OCI-LY1 (cell line): ENCODE measurements around the gene INAVA.

Experiments used
- CTCF ChIP-seq: fragments of 200-600 bp; sonication (generic), shearing (Covaris generic); IDR thresholded peaks from 2 replicates; pipeline ENCODE4 v1.5.1; 2017; ENCODE audit warnings: mild to moderate bottlenecking, antibody characterized with exemption, low read length, moderate library complexity, mixed read lengths
- EZH2 ChIP-seq: fragments of 200-600 bp; sonication (generic), shearing (Covaris generic); IDR thresholded peaks from 2 replicates; pipeline ENCODE4 v1.8.0; 2017; ENCODE audit warnings: borderline replicate concordance, mixed run types, mild to moderate bottlenecking, antibody characterized with exemption, low read length, moderate library complexity, mixed read lengths

GRCh38 chr1:200869376-200869752, 25.3 kb upstream of the INAVA start:
- TF ChIP-seq EZH2 (no peak), CTCF (no peak)
